Activated T-cell treated with anti-CD3 and anti-CD28 coated beads, Interleukin-2, amount 50 U/mL, for 4 hours (primary cell): ENCODE results near the gene QSOX2. TPM values are rescaled to one million over a fixed set of nuclear protein-coding genes. Genes with fewer than 3 reads are reported as not detected.

Experiments
- ATAC-seq, 2 donors: fragments of 200-7000 bp; cut with Tn5 transposase; one replicate each; pipeline ENCODE4 v1.10.0; 2021
- DNase-seq: peaks from one replicate; pipeline ENCODE4 v3.0.0-alpha.2; 2020
- H3K27me3 Mint-ChIP-seq: one replicate; pipeline ENCODE4 v1.8.0; 2021; ENCODE audit warnings: low read depth, mixed read lengths
- H3K36me3 Mint-ChIP-seq: one replicate; pipeline ENCODE4 v1.8.0; 2022; ENCODE audit warnings: mixed read lengths; ENCODE audit not compliant: insufficient read depth
- H3K4me1 Mint-ChIP-seq: one replicate; pipeline ENCODE4 v1.8.0; 2021; ENCODE audit warnings: low read depth, mixed read lengths
- H3K4me3 Mint-ChIP-seq: one replicate; pipeline ENCODE4 v1.8.0; 2021; ENCODE audit warnings: mild to moderate bottlenecking, moderate library complexity, mixed read lengths
- H3K9me3 Mint-ChIP-seq: one replicate; pipeline ENCODE4 v1.8.0; 2021; ENCODE audit warnings: mixed read lengths
- total RNA-seq, 3 donors: library from RNA; stranded (reverse); gene quantifications; one replicate each; pipeline ENCODE4 v1.2.1, GENCODE V29; 2021

The QSOX2 gene
- total RNA-seq, 3 donors from 2014 or later: 26.9 to 30.3 (median 27.5) TPM

GRCh38 chr9:136178061-136178772, 67.4 kb downstream of the QSOX2 start:
- H3K27me3 Mint-ChIP-seq: peaks cover 11% of the 10 kb centered on the region
- H3K9me3 Mint-ChIP-seq: no peaks in the 10 kb centered on the region
- no peaks in the 10 kb centered on the region for H3K36me3 Mint-ChIP-seq
- no peak for ATAC-seq
- no peak overlapping the region for H3K4me3 Mint-ChIP-seq
- DNase-seq: no peak
- H3K4me1 Mint-ChIP-seq: no peaks in the 10 kb centered on the region

- Mint-ChIP-seq H3K27me3 (peaks cover 9% of the 10 kb centered on the region), H3K9me3 (no peaks in the 10 kb centered on the region), H3K4me3 (no peak overlapping the region), H3K4me1 (no peaks in the 10 kb centered on the region), H3K36me3 (no peaks in the 10 kb centered on the region)
- ATAC-seq (no peak), DNase-seq (no peak)
Observed at GRCh38 chr9:136177224-136177623, 68.4 kb downstream of the QSOX2 start.

- H3K4me1 Mint-ChIP-seq: no peaks in the 10 kb centered on the region
Observed at GRCh38 chr9:136175616-136176197, 69.9 kb downstream of the QSOX2 start.

GRCh38 chr9:136174779-136175615, 70.6 kb downstream of the QSOX2 start:
- no peaks in the 10 kb centered on the region for H3K4me1 Mint-ChIP-seq
- H3K27me3 Mint-ChIP-seq: peaks cover 16% of the 10 kb centered on the region
- no peaks in the 10 kb centered on the region for H3K9me3 Mint-ChIP-seq
- no peak overlapping the region for H3K4me3 Mint-ChIP-seq
- DNase-seq (no peak), ATAC-seq (no peak)
- no peaks in the 10 kb centered on the region for H3K36me3 Mint-ChIP-seq

More at GRCh38 chr9:136175616-136176197, 69.9 kb downstream of the QSOX2 start:
- ATAC-seq: no peak
- H3K36me3 Mint-ChIP-seq: no peaks in the 10 kb centered on the region
- no peak overlapping the region for H3K4me3 Mint-ChIP-seq
- no peak for DNase-seq
- peaks cover 13% of the 10 kb centered on the region for H3K27me3 Mint-ChIP-seq
- H3K9me3 Mint-ChIP-seq: no peaks in the 10 kb centered on the region

GRCh38 chr9:136173648-136174290, 71.8 kb downstream of the QSOX2 start:
- no peaks in the 10 kb centered on the region for H3K4me1 Mint-ChIP-seq
- ATAC-seq (no peak), DNase-seq (no peak)
- no peak overlapping the region for H3K4me3 Mint-ChIP-seq
- no peaks in the 10 kb centered on the region for H3K9me3 Mint-ChIP-seq
- H3K27me3 Mint-ChIP-seq: peaks cover 22% of the 10 kb centered on the region
- no peaks in the 10 kb centered on the region for H3K36me3 Mint-ChIP-seq

GRCh38 chr9:136172412-136173079, 73.1 kb downstream of the QSOX2 start:
- Mint-ChIP-seq H3K4me3 (no peak overlapping the region), H3K9me3 (no peaks in the 10 kb centered on the region), H3K4me1 (no peaks in the 10 kb centered on the region), H3K27me3 (peaks cover 27% of the 10 kb centered on the region), H3K36me3 (no peaks in the 10 kb centered on the region)
- DNase-seq: no peak
- no peak for ATAC-seq

GRCh38 chr9:136171801-136172411, 73.7 kb downstream of the QSOX2 start:
- Mint-ChIP-seq H3K36me3 (no peaks in the 10 kb centered on the region), H3K4me1 (no peaks in the 10 kb centered on the region), H3K4me3 (no peak overlapping the region), H3K27me3 (peaks cover 26% of the 10 kb centered on the region), H3K9me3 (no peaks in the 10 kb centered on the region)
- ATAC-seq (no peak), DNase-seq (no peak)

- H3K36me3 Mint-ChIP-seq: no peaks in the 10 kb centered on the region
- H3K4me3 Mint-ChIP-seq: no peak overlapping the region
- no peak for ATAC-seq
- peaks cover 26% of the 10 kb centered on the region for H3K27me3 Mint-ChIP-seq
- H3K4me1 Mint-ChIP-seq: no peaks in the 10 kb centered on the region
- DNase-seq: no peak
- H3K9me3 Mint-ChIP-seq: no peaks in the 10 kb centered on the region
Observed at GRCh38 chr9:136171009-136171800, 74.4 kb downstream of the QSOX2 start.

- Mint-ChIP-seq H3K36me3 (no peaks in the 10 kb centered on the region), H3K27me3 (peaks cover 26% of the 10 kb centered on the region), H3K4me3 (no peak overlapping the region), H3K9me3 (no peaks in the 10 kb centered on the region), H3K4me1 (no peaks in the 10 kb centered on the region)
- ATAC-seq (peak; percentile 60 to 66), DNase-seq (peak; percentile 43)
Observed at GRCh38 chr9:136170006-136170901, 75.4 kb downstream of the QSOX2 start.

GRCh38 chr9:136169495-136169894, 76.1 kb downstream of the QSOX2 start:
- H3K27me3 Mint-ChIP-seq: peaks cover 26% of the 10 kb centered on the region
- ATAC-seq (no peak), DNase-seq (no peak)
- no peaks in the 10 kb centered on the region for H3K9me3 Mint-ChIP-seq
- H3K36me3 Mint-ChIP-seq: no peaks in the 10 kb centered on the region
- no peaks in the 10 kb centered on the region for H3K4me1 Mint-ChIP-seq
- no peak overlapping the region for H3K4me3 Mint-ChIP-seq

GRCh38 chr9:136163248-136163850, 82.3 kb downstream of the QSOX2 start:
- H3K9me3 Mint-ChIP-seq: peaks cover 4% of the 10 kb centered on the region
- peaks cover 6% of the 10 kb centered on the region for H3K27me3 Mint-ChIP-seq
- H3K4me1 Mint-ChIP-seq: no peaks in the 10 kb centered on the region
- ATAC-seq (no peak), DNase-seq (no peak)
- H3K4me3 Mint-ChIP-seq: no peak overlapping the region
- H3K36me3 Mint-ChIP-seq: peaks cover 2% of the 10 kb centered on the region

GRCh38 chr9:136160995-136161610, 84.5 kb downstream of the QSOX2 start:
- DNase-seq: no peak
- peaks cover 4% of the 10 kb centered on the region for H3K9me3 Mint-ChIP-seq
- no peak overlapping the region for H3K4me3 Mint-ChIP-seq
- no peaks in the 10 kb centered on the region for H3K4me1 Mint-ChIP-seq
- H3K27me3 Mint-ChIP-seq: peaks cover 7% of the 10 kb centered on the region
- ATAC-seq: no peak
- peaks cover 2% of the 10 kb centered on the region for H3K36me3 Mint-ChIP-seq
